ENCODE results near the gene F12. TPM values are rescaled to one million over a fixed set of nuclear protein-coding genes. Genes with fewer than 3 reads are reported as not detected.

Gene F12
- total RNA-seq, 1 experiment from 2014 or later: 10.0 TPM

GRCh38 chr5:177356746-177357145 lies 52.6 kb downstream of the F12 start:
- ChIA-PET CTCF (interaction anchor here (0.9 to 1.3 kb wide), 4 partner anchors 12 to 47 kb away, joined by 3 to 6 read pairs (median 4); no protein-coding TSS in a partner anchor), POLR2A (no interaction called here)
- H3K36me3 Mint-ChIP-seq: no peaks in the 10 kb centered on the region
- H3K4me1 Mint-ChIP-seq: peaks cover 6% of the 10 kb centered on the region
- DNase-seq (ENCODE audit: low spot score) (no peak), ATAC-seq (no peak)
- no peak for TF ChIP-seq E2F5 (CRISPR knock-in tag; IDR thresholded peaks at IDR 0.05)
- peaks cover 14% of the 10 kb centered on the region for H3K9me3 Mint-ChIP-seq
- no peak overlapping the region for H3K27ac Mint-ChIP-seq
- no peak overlapping the region for H3K4me3 Mint-ChIP-seq
- H3K27me3 Mint-ChIP-seq (ENCODE audit: low read depth): peaks cover 31% of the 10 kb centered on the region

DNA sequence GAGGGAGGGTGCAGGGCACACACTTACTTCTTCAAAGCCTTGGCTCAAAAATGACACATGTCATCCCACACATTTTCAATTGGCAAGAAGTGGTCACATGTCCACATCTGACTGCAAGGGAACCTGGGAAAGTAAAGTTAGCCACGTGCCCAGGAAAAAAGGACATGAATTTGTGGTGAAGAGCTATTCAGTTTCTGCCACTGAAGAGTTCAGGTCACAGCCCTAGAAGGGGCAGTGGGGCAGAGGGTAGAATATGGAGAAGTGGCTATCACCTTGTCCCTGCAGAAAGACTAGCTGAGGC lies 53.5 kb downstream of the F12 start:
- Mint-ChIP-seq H3K27me3 (ENCODE audit: low read depth) (peaks cover 28% of the 10 kb centered on the region), H3K9me3 (peaks cover 14% of the 10 kb centered on the region), H3K4me1 (peaks cover 5% of the 10 kb centered on the region), H3K27ac (no peak overlapping the region), H3K36me3 (no peaks in the 10 kb centered on the region), H3K4me3 (no peak overlapping the region)
- DNase-seq (ENCODE audit: low spot score) (no peak), ATAC-seq (no peak)
- 0 out of 2 replicates have a peak, but pooled peaks have one; percentile 26 for TF ChIP-seq USF1 (CRISPR knock-in tag; IDR thresholded peaks at IDR 0.05)
- TF ChIP-seq AFF4 (CRISPR knock-in tag; IDR thresholded peaks at IDR 0.05; ENCODE audit: borderline replicate concordance): no peak
- CTCF ChIA-PET: interaction anchor here (0.9 to 1.3 kb wide), 5 partner anchors 13 to 269 kb away, joined by 3 to 6 read pairs (median 4); no protein-coding TSS in a partner anchor
- POLR2A ChIA-PET: no interaction called here

- Mint-ChIP-seq H3K27me3 (ENCODE audit: low read depth) (peaks cover 28% of the 10 kb centered on the region), H3K36me3 (no peaks in the 10 kb centered on the region), H3K4me1 (peaks cover 10% of the 10 kb centered on the region), H3K4me3 (no peak overlapping the region), H3K27ac (no peak overlapping the region), H3K9me3 (peaks cover 14% of the 10 kb centered on the region)
- ChIA-PET POLR2A (no interaction called here), CTCF (interaction anchor here (0.9 to 1.4 kb wide), 4 partner anchors 15 to 269 kb away, joined by 3 to 6 read pairs (median 4); no protein-coding TSS in a partner anchor)
- ATAC-seq (no peak), DNase-seq (ENCODE audit: low spot score) (no peak)
- no peak for TF ChIP-seq ZNF121 (CRISPR knock-in tag; IDR thresholded peaks at IDR 0.05)
- no peak for TF ChIP-seq ZNF512 (CRISPR knock-in tag; IDR thresholded peaks at IDR 0.05; ENCODE audit: borderline replicate concordance)
- no peak for TF ChIP-seq FOXP4 (CRISPR knock-in tag; IDR thresholded peaks at IDR 0.05)
These were observed 54.0 kb downstream of the F12 start for GRCh38 chr5:177355162-177355867.

- Mint-ChIP-seq H3K36me3 (peaks cover 3% of the 10 kb centered on the region), H3K4me3 (no peak overlapping the region), H3K27ac (no peak overlapping the region), H3K4me1 (peaks cover 16% of the 10 kb centered on the region), H3K9me3 (peaks cover 14% of the 10 kb centered on the region), H3K27me3 (ENCODE audit: low read depth) (peaks cover 28% of the 10 kb centered on the region)
- ChIA-PET POLR2A (no interaction called here), CTCF (interaction anchor here (0.8 to 4.7 kb wide), 3 partner anchors 36 to 45 kb away, joined by 3 to 25 read pairs (median 3); no protein-coding TSS in a partner anchor)
- no peak for ATAC-seq
- no peak for DNase-seq (ENCODE audit: low spot score)
- TF ChIP-seq FOXK1 (CRISPR knock-in tag; IDR thresholded peaks at IDR 0.05) (no peak), ZNF138 (CRISPR knock-in tag; conservative IDR thresholded peaks at IDR 0.05) (no peak), TCF7 (CRISPR knock-in tag; IDR thresholded peaks at IDR 0.05; ENCODE audit: low read depth) (no peak), OVOL2 (CRISPR knock-in tag; IDR thresholded peaks at IDR 0.05; ENCODE audit: borderline replicate concordance) (no peak), GABPB1 (CRISPR knock-in tag; IDR thresholded peaks at IDR 0.05) (no peak), ZBTB43 (CRISPR knock-in tag; IDR thresholded peaks at IDR 0.05) (no peak), TEAD1 (CRISPR knock-in tag; IDR thresholded peaks at IDR 0.05) (no peak)
- TF ChIP-seq, protein P1, sequence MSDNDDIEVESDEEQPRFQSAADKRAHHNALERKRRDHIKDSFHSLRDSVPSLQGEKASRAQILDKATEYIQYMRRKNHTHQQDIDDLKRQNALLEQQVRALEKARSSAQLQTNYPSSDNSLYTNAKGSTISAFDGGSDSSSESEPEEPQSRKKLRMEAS (CRISPR knock-in tag; IDR thresholded peaks at IDR 0.05): no peak
These were observed 54.7 kb downstream of the F12 start for GRCh38 chr5:177354711-177355110.

All from WTC11 (cell line).